ENCODE measurements around the gene SOX3.

Gene SOX3

DNA sequence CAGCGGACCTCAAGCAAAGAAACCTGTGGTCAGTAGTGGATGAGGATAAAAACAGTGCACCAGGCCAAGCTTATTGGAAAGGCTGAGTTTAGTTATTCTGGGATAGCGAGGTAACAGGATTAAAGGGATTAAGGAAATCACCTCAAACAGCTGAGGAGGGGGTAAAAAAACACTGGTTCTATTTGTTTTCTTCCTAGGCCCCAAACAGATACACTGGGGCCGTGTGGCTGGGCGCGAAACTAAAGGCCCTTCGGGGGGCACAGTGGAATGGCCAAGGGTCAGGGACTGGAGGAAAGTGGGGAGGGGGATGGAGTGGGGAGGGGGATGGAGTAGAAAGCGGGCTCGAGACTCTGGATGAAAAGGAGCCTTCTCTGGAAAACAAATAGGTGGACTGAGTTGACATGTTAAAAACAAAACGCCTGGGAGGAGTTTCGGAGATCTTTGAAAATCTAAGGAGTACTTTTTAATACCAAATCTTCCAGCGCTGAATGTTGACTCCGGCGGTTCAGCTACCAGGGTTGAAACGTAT, 2.9 kb downstream of the SOX3 start:
- TF ChIP-seq, protein P1, sequence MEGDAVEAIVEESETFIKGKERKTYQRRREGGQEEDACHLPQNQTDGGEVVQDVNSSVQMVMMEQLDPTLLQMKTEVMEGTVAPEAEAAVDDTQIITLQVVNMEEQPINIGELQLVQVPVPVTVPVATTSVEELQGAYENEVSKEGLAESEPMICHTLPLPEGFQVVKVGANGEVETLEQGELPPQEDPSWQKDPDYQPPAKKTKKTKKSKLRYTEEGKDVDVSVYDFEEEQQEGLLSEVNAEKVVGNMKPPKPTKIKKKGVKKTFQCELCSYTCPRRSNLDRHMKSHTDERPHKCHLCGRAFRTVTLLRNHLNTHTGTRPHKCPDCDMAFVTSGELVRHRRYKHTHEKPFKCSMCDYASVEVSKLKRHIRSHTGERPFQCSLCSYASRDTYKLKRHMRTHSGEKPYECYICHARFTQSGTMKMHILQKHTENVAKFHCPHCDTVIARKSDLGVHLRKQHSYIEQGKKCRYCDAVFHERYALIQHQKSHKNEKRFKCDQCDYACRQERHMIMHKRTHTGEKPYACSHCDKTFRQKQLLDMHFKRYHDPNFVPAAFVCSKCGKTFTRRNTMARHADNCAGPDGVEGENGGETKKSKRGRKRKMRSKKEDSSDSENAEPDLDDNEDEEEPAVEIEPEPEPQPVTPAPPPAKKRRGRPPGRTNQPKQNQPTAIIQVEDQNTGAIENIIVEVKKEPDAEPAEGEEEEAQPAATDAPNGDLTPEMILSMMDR (IDR thresholded peaks at IDR 0.05; ENCODE audit: insufficient read depth, low read length, missing control alignments): no peak
- CTCF ChIA-PET: no interaction called here
- POLR2A ChIA-PET: no interaction called here
- no peak overlapping the region for H3K4me3 ChIP-seq (ENCODE audit: low read depth, low read length)
- DNase-seq (ENCODE audit: low read depth, low spot score): no peak

DNA sequence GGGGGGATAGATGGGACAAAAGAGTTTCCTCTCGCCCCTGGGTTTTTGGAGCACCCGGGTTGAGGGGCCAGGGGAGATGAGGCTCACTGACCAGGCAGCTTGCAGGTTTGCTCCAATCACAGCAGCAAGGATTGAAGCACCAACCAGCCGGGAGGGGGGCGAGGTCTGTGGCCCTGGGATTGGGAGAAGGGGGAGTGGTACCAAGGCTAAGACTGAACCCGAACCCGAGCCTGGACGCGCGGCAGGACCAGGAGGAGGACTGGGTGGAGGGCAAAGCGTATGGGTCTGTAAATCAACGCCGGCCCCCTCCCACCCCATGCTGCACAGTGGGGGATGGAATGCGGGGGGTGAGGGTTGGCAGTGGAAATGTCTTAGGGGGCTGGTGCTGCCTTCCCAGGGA, 3.5 kb downstream of the SOX3 start:
- CTCF ChIA-PET: no interaction called here
- POLR2A ChIA-PET: no interaction called here
- DNase-seq (ENCODE audit: low read depth, low spot score): no peak
- TF ChIP-seq, protein P1 (IDR thresholded peaks at IDR 0.05; ENCODE audit: insufficient read depth, low read length, missing control alignments): no peak
- no peak overlapping the region for H3K4me3 ChIP-seq (ENCODE audit: low read depth, low read length)

DNA sequence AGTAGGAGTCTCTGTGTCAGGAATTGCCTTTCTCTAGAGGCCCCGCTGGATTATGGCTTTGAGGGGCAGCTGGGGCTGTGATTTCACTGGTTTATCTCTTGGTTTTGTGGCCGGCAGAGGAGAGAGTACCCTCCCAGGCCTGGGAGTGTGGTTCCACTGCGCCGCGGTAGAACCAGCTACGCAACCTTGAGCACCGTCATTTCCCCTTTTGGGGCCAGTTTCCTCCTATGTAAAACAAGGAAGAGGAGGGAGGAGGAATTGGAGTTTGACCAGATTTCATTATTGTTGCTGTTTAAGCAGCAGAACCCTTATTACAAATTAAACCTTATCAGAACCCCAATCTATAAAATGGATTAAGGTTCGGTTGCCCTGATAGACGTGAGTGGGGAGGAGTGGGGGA, 4.4 kb downstream of the SOX3 start:
- ChIA-PET CTCF (no interaction called here), POLR2A (no interaction called here)
- no peak overlapping the region for H3K4me3 ChIP-seq (ENCODE audit: low read depth, low read length)
- DNase-seq (ENCODE audit: low read depth, low spot score): no peak
- TF ChIP-seq, protein P1 (IDR thresholded peaks at IDR 0.05; ENCODE audit: insufficient read depth, low read length, missing control alignments): no peak

DNA sequence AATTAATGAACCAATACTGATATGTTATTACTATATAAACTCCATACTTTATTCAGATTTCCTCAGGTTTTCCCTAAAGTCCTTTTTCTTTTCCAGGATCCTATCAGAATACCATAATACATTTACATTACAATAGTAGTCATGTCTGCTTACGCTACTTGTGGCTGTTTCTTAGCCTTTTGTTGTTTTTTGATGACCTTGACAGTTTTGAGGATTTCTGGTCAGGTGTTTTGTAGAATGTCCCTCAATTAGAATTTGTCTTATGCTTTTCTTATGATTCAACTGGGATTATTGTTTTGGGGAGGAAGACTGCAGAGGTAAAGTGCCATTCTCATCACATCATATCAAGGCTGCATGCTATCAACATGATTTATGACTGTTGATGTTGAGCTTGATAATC, 9.1 kb downstream of the SOX3 start:
- no peak for DNase-seq (ENCODE audit: low read depth, low spot score)
- ChIA-PET CTCF (no interaction called here), POLR2A (no interaction called here)
- H3K4me3 ChIP-seq (ENCODE audit: low read depth, low read length): no peak overlapping the region
- TF ChIP-seq, protein P1 (IDR thresholded peaks at IDR 0.05; ENCODE audit: insufficient read depth, low read length, missing control alignments): no peak

DNA sequence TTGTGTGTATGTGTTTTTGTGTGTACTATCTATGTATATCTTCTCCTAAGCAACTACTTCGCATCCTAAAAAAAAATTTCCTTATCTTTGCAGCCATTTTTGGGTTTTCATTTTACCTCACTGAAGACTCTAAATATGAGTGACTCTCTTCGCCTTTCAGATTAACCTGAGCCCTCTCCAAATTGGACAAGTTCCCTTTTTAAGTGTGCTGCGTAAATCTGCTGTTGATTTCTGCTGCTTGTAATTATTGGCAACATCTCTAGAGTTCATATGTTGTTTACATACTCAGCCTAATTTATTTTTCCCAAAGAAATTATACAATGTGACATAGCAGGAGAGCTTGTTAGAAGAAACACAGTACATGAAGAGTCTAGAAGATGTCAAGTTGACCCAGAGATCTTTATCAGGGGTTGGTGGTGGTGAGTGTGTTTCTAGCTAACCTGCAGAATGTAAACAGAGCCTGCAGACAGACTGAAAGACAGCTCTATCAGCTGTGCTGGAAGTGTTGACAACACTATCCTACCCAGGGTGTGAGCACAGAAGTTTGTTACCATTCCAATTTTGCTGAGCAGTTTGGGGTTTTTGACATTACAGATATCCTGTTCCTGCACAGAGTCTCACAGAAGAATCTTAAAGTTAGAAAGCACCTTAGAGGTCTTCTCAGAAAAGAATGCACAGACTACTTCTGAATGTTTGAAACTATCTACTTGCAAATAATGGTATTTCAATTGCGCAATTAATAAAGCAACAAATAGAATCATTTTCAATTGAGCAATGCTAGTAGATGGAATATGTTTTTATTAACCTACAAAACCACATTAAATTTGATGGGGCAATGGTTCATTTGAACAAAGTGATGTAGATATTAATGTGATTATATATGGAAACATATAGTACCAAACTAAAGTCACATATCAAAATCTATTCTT, 12.5 kb downstream of the SOX3 start:
- TF ChIP-seq, protein P1 (IDR thresholded peaks at IDR 0.05; ENCODE audit: insufficient read depth, low read length, missing control alignments): no peak
- ChIA-PET CTCF (no interaction called here), POLR2A (no interaction called here)
- DNase-seq (ENCODE audit: low read depth, low spot score): no peak
- no peak overlapping the region for H3K4me3 ChIP-seq (ENCODE audit: low read depth, low read length)

DNA sequence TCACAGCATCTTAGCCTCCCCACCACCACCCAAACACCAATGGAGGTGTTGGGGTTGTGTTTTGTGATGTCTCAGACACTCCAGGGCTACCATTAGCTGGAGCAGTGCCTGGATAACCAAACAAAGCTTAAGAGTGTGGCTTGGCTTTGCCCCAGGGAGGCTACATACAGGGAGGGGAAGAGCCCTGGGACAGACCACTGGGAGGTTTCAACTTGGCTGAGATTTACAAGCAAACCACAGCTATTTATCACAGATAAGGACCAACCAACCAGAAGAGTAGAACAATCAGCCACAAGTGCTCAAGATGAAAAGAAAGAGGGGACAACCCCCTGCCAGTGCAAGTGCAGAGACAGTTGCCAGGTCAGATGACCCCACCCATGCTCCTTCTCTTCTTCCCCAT, 24.1 kb downstream of the SOX3 start:
- TF ChIP-seq, protein P1 (IDR thresholded peaks at IDR 0.05; ENCODE audit: insufficient read depth, low read length, missing control alignments): no peak
- ChIA-PET CTCF (no interaction called here), POLR2A (no interaction called here)
- no peak overlapping the region for H3K4me3 ChIP-seq (ENCODE audit: low read depth, low read length)
- no peak for DNase-seq (ENCODE audit: low read depth, low spot score)

Measured in AG04449 (cell line).